Measurements from ENCODE around the gene HCAR2. TPM values are rescaled to one million over a fixed set of nuclear protein-coding genes. Genes with fewer than 3 reads are reported as not detected.

Gene HCAR2
- total and polyA plus RNA-seq, 11 donors = 0.11 to 4.3 (median 0.69) TPM; not detected in 6

- intact Hi-C loops (cut with DNase I) = loop anchor here in 1 of 10 donors (10.0 kb wide), 1 partner anchor 213 kb away; no protein-coding TSS in a partner anchor
- 76 to 85% (median 82%) methylated on average over 9 of the region's 9 CpGs for WGBS, 4 donors
- ATAC-seq = no peak
These were observed 44.3 kb upstream of the HCAR2 start for GRCh38 chr12:122747224-122748135.

DNA sequence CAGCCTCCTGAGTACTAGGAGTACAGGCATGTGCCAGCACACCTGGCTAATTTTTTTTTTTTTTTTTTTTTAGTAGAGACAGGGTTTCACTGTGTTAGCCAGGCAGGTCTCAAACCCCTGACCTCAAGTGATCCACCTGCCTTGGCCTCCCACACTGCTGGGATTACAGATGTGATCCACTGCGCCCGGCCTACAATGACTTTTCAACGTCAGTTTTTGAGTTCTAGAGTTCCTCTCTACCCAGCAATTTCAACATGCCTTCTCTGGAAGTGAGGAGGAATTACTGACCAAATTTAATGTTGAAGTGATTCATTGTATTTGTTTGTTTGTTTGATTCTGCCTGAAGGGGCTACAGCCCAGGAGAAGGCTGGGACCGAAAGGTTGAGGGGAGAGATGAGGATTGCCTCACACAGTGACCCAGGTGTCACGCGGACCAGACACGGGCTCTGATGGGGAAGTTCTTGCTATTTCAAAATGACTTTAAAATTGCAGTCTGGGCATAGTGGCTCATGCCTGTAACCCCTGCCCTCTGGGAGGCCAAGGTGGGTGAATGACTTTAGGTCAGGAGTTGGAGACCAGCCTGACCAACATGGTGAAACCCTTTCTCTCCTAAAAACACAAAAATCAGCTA, 40.9 kb upstream of the HCAR2 start:
- WGBS, 4 donors = 91 to 93% (median 92%) methylated on average over 7 of the region's 7 CpGs
- TF ChIP-seq POLR2A (IDR thresholded peaks at IDR 0.05) = no peak
- no peak for TF ChIP-seq CTCF (IDR thresholded peaks at IDR 0.05)
- no peaks in the 10 kb centered on the region for H3K9me3 ChIP-seq
- no peaks in the 10 kb centered on the region for H3K4me1 ChIP-seq
- DNase-seq (peak in 2 of 5 donors; percentile 15 to 25), ATAC-seq (peak in 2 of 4 donors; percentile 45 to 57)
- H3K36me3 ChIP-seq = no peaks in the 10 kb centered on the region
- no peaks in the 10 kb centered on the region for H3K27me3 ChIP-seq
- H3K4me3 ChIP-seq = no peak overlapping the region
- intact Hi-C loops (cut with DNase I) = loop anchor here in 1 of 10 donors (10.0 kb wide), 1 partner anchor 209 kb away; no protein-coding TSS in a partner anchor
- H3K27ac ChIP-seq = no peak overlapping the region

More at GRCh38 chr12:122747224-122748135, 44.3 kb upstream of the HCAR2 start:
- H3K27ac ChIP-seq = no peak overlapping the region
- peaks cover 0 to 5% (median 0%) of the 10 kb centered on the region in 12 donors for H3K4me1 ChIP-seq
- no peaks in the 10 kb centered on the region for H3K9me3 ChIP-seq
- H3K27me3 ChIP-seq = no peaks in the 10 kb centered on the region
- no peak for DNase-seq
- H3K36me3 ChIP-seq = no peaks in the 10 kb centered on the region
- H3K4me3 ChIP-seq = no peak overlapping the region
- TF ChIP-seq CTCF (IDR thresholded peaks at IDR 0.05) (no peak), POLR2A (IDR thresholded peaks at IDR 0.05) (no peak)

- H3K9me3 ChIP-seq = no peaks in the 10 kb centered on the region
- no peak for TF ChIP-seq POLR2A (IDR thresholded peaks at IDR 0.05)
- no peak for TF ChIP-seq CTCF (IDR thresholded peaks at IDR 0.05)
- H3K27me3 ChIP-seq = no peaks in the 10 kb centered on the region
These were observed 37.2 kb upstream of the HCAR2 start for GRCh38 chr12:122740351-122740750.

GRCh38 chr12:122738571-122738970, 35.4 kb upstream of the HCAR2 start:
- no peak for TF ChIP-seq POLR2A (IDR thresholded peaks at IDR 0.05)
- no peak for TF ChIP-seq CTCF (IDR thresholded peaks at IDR 0.05)
- intact Hi-C loops (cut with DNase I) = no loop called here
- no peaks in the 10 kb centered on the region for H3K9me3 ChIP-seq
- no peaks in the 10 kb centered on the region for H3K27me3 ChIP-seq
- no peak for DNase-seq
- no peak for ATAC-seq
- 81 to 88% (median 84%) methylated on average over 7 of the region's 7 CpGs for WGBS, 4 donors
- H3K27ac ChIP-seq = no peak overlapping the region
- H3K36me3 ChIP-seq = no peaks in the 10 kb centered on the region
- H3K4me3 ChIP-seq = no peak overlapping the region
- no peaks in the 10 kb centered on the region for H3K4me1 ChIP-seq

More at GRCh38 chr12:122740351-122740750, 37.2 kb upstream of the HCAR2 start:
- WGBS, 4 donors = 92 to 93% (median 93%) methylated on average over 7 of the region's 7 CpGs
- intact Hi-C loops (cut with DNase I) = loop anchor here in 1 of 10 donors (10.0 kb wide), 1 partner anchor 206 kb away; no protein-coding TSS in a partner anchor
- H3K4me1 ChIP-seq = no peaks in the 10 kb centered on the region
- no peak for DNase-seq
- H3K36me3 ChIP-seq = no peaks in the 10 kb centered on the region
- ATAC-seq = no peak
- H3K27ac ChIP-seq = no peak overlapping the region
- H3K4me3 ChIP-seq = no peak overlapping the region
